Right lung (tissue), 5 donors: ENCODE measurements around the gene CARD14. TPM values are rescaled to one million over a fixed set of nuclear protein-coding genes. Genes with fewer than 3 reads are reported as not detected.
"Not testable (repeated sequence)": the region's sequence is repeated elsewhere in the genome, so short reads cannot be mapped to it uniquely, and the experiment has no call there.

ENCODE experiments used
- DNase-seq, 2 donors: peaks; one replicate each; pipeline ENCODE4 v3.0.0-alpha.2; 2013
- polyA plus RNA-seq, 5 donors: library from polyadenylated mRNA; unstranded; fragments of 120-200 nt; gene quantifications; one replicate each; pipeline versions ENCODE4 v1.2.1 to v1.2.3, GENCODE V29; 2013; ENCODE audit warnings: inconsistent platforms in 1 of 5, low replicate concordance in 1 of 5; ENCODE audit not compliant: insufficient read length in 5 of 5, insufficient read depth in 1 of 5

CARD14 gene
- polyA plus RNA-seq, 5 donors = 1.1 to 2.5 (median 2.3) TPM

DNA sequence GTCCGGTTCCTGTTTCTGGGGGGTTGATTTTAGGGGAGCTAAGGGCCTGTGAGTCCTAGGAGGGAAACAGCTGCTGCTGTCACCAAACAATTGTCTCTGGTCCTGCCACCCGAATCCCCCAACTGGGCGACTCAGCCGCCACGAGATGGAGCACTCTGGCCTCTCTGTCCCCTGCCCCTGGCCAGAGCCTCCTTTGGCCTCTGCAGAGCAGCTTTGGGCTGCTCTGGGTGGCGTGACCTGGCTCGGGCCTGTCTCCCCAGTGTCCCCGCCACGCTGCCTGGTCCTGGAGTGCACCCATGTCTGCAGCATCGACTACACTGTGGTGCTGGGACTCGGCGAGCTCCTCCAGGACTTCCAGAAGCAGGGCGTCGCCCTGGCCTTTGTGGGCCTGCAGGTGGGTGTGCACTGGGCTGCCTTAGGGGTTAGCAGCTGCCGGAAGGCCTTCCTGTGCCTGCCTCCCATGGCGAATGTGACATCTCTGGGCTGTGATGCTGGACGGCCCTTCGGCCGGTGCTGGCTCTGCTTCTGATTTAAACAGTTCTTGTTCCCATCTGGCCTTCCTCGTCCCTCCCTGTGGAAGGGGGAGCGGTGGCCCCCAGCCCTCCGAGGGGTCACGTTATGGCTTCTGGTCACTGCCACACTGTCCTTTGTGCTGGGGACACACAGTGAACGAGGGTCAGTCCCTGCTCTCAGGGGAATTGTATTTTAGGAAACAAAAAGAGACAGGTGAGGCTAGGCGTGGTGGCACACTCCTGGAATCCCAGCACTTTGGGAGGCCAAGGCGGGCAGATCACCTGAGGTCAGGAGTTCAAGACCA is 79.3 kb downstream of the CARD14 start:
- no peak for DNase-seq

- no peak for DNase-seq
Measured at GRCh38 chr17:80251966-80252365, 82.1 kb downstream of the CARD14 start.

DNA sequence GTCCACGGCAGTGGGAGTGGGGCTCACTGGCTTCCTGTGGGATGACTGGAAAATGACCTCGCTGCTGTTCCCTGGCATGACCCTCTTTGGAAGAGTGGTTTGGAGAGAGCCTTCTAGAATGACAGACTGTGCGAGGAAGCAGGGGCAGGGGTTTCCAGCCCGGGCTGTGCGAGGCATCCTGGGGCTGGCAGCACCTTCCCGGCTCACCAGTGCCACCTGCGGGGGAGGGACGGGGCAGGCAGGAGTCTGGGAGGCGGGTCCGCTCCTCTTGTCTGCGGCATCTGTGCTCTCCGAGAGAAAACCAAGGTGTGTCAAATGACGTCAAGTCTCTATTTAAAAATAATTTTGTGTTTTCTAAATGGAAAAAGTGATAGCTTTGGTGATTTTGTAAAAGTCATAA is 83.0 kb downstream of the CARD14 start:
- no peak for DNase-seq

DNA sequence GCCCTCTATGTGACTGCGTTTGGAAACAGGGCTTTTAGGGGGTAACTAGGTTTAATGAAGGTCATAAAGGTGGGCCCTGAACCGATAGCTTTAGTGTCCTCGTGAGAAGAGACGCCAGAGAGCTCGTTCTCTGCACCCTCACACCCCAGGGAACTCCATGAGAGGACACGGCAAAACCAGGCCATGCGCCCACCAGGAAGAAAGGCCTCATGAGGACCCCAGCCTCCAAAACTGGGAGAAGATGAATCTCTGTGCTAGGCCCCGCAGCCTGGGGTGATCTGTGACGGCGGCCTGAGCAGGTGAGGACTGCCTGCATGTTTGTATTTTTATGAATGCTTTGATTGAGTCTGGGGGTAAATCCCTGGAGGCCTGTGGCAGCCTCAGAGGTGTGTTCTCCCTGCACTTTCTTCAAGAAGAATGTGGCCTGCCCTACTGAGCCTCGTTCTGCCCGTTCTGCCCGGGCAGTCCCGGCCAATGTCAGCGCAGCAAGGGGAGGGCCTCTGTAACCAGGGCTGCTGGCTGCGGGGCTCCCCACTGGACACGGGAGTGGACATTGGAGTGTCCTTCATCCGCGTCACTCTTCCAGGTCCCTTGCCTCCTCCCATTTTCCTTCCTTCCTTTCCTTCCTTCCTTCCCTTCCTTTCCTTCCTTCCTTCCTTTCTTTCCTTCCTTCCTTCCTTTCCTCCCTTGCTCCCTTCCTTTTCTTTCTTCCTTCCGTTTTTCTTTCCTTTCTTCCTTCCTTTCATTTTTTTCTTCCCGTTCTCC is 84.0 kb downstream of the CARD14 start:
- no peak for DNase-seq

- no peak for DNase-seq
Measured at GRCh38 chr17:80254396-80255251, 84.8 kb downstream of the CARD14 start.

GRCh38 chr17:80256034-80256350 is 86.2 kb downstream of the CARD14 start:
- DNase-seq = no peak

DNA sequence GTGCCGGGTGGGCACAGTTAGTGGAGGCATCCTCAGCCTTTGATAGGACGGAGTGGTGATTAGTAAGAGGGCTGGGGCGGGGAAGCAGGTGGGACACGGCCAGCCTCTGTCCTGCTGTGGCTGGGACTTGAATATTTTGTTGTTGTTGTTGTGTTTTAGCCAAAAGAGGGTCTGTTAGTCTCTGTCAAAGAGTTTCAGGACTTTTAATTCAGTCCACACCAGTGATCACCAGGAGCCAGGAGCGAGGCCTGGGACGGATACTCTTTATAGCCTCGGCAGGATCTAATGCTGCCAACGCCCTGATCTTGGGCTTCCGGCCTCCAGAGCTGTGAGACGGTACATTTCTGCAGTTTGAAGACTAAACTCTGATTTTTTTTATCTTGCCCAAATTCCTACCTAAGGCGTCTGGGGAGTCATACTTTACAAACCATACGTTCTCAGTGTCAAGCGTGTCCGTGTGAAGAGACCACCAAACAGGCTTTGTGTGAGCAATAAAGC is 87.9 kb downstream of the CARD14 start:
- DNase-seq = no peak

DNA sequence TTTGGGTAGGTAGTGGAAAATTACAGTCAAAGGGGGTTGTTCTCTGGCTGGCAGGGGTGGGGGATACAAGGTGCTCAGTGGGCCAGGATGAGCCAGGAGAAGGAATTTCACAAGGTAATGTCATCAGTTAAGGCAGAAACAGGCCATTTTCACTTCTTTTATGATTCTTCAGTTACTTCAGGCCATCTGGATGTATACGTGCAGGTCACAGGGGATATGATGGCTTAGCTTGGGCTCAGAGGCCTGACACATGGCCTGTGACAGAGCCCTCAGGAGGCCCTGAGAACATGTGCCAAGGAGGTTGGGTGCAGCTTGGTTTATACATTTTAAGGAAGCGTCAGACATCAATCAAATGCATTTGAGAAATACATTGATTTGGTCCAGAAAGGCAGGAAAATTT is 88.5 kb downstream of the CARD14 start:
- DNase-seq = not testable (repeated sequence)

Other genes starting within 250 kb of the CARD14 start
- gene TBC1D16, start 134.2 kb upstream of the CARD14 start, polyA plus RNA-seq = 10 to 100 TPM; 19.0 to 36.4 (median 25.2) TPM
- 10 to 100 TPM in 3 of 5 donors, 1 to 10 TPM in 2; 7.2 to 17.2 (median 13.6) TPM for gene CCDC40, start 133.4 kb upstream of the CARD14 start, polyA plus RNA-seq
- 10 to 100 TPM; 20.1 to 52.3 (median 37.4) TPM for gene GAA, start 68.4 kb upstream of the CARD14 start, polyA plus RNA-seq
- gene EIF4A3, start 22.9 kb upstream of the CARD14 start, polyA plus RNA-seq = 10 to 100 TPM; 73.6 to 95.6 (median 82.0) TPM
- 10 to 100 TPM; 34.8 to 43.7 (median 41.2) TPM for gene SGSH, start 50.3 kb downstream of the CARD14 start, polyA plus RNA-seq
- gene SLC26A11, start 50.4 kb downstream of the CARD14 start, polyA plus RNA-seq = 10 to 100 TPM; 16.0 to 32.3 (median 27.0) TPM
- 100 to 1,000 TPM in 1 of 5 donors, 10 to 100 TPM in 4; 59.5 to 100 (median 77.9) TPM for gene RNF213, start 90.8 kb downstream of the CARD14 start, polyA plus RNA-seq
- gene ENDOV, start 245.1 kb downstream of the CARD14 start, polyA plus RNA-seq = 10 to 100 TPM; 32.7 to 46.6 (median 41.9) TPM